Fibroblast of skin of left biceps (primary cell): Measurements from ENCODE around the gene RRP15.

Source experiments
- DNase-seq, 2 experiments: peaks; one replicate each; pipeline ENCODE4 v3.0.0-alpha.2; 2013; ENCODE audit warnings: low read depth in 2 of 2

RRP15 gene

DNA sequence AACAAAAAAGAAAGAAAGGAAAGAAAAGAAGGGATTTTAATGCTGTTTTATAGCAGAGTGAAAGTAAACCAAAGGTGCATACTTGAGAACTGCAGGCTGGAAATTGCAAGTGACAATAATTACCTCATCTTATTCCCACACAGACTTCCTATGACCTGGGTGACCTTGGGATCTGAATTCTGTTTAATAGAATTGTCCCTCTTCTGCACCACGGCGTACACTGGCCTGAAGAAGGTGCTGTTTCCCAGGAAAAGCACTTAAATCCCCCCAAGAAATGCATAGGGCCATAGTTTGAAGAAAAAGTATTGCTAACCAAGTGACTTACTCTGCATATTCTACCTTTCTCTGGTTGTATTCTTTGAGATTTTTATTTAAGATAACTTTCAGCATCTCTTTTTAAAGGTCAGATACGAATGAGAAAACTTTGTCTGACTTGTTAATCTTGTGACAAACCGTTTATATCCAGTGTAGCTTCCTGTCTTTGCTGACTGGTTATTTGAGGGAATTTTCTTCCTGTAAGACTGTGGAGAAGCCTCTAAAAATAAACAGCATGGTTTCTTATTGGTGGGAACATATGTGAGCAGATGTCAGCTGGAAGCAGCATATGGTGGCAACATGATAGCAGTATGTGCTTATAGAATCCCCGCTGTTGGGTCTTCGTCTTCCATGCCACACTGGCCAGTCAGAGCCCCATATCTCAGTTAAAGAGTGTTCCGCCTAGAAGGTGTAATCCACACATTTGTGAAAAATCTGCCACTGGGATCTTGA is 76.4 kb downstream of the RRP15 start:
- no peak for DNase-seq

DNA sequence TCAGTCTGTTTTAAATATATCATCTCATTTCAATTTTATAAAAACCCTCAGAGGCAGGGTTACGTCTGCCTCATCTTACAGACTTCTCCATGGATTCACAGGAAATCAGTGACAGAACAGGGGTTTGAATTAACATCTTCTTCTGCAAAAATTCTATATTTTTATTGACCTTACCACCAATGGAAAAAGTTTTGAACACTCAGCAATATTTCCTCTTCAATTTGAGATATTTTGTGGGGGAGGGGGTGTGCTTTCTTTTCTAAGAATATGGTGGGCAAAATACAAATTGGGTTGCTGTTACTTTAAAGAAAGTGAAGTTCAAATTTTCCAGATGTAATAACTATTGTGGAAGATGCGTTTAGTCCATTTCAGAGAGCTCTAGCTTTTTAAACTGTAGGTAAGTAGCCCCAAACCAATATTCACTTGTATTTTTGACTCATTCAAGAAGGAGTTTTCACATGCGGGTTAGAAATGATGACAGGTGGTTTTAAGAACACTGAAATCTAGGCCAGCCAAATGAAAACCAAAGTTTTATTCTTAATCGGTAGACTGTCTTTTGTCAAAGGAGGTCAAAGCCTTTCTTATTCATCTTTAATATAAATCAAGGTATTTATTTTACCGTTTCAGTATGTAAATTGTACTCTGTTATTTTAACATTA is 77.5 kb downstream of the RRP15 start:
- DNase-seq: no peak

DNA sequence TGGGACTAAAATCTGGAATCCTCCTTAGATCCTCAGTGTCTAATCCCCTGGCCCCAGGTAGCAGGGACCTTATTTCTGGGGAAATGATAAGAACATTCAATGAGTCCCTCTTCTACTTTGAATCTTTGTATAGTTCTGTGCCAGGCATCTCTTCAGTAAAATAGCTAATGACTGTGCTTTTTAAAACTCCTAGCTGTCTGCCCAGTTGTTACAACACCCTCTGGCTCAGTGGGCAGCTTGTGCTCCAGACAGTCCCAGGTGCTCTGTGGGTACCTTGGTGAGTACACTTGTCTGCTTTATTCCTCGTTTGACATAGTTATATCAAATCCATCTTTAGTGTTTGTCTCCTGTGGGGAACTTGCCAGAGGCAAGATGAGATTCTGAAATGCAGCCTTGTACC is 78.0 kb downstream of the RRP15 start:
- DNase-seq: no peak

DNA sequence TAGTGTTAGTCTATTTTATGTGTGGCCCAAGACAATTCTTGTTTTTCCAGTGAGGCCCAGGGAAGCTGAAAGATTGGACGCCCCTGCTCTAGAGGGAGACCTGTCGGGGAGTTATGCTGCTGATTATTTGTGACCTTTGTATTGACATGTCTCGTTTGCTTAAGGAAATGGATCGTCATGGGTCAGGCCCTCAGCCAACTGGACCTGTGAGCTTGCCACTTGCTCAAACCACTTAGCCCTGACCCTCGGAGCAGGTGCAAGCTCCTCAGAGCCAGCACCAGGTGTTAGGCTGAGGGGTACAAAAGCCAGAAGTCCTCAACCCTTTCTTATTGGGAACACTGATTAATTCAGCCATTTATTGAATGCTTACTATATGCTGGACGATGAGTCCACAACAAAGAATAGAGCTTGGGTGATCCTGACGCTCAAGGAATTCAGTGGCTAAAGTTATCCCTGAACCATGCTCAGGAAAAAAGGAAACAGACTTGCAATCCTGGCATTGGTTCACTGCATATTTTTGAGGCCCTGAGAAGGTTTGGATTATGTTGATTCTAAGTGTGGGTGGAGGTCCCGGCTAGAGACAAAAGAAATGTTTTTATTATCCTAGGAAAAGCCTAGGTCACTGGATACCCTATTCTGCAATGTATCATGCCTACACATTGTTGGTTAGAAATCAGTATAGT is 79.1 kb downstream of the RRP15 start:
- no peak for DNase-seq

DNA sequence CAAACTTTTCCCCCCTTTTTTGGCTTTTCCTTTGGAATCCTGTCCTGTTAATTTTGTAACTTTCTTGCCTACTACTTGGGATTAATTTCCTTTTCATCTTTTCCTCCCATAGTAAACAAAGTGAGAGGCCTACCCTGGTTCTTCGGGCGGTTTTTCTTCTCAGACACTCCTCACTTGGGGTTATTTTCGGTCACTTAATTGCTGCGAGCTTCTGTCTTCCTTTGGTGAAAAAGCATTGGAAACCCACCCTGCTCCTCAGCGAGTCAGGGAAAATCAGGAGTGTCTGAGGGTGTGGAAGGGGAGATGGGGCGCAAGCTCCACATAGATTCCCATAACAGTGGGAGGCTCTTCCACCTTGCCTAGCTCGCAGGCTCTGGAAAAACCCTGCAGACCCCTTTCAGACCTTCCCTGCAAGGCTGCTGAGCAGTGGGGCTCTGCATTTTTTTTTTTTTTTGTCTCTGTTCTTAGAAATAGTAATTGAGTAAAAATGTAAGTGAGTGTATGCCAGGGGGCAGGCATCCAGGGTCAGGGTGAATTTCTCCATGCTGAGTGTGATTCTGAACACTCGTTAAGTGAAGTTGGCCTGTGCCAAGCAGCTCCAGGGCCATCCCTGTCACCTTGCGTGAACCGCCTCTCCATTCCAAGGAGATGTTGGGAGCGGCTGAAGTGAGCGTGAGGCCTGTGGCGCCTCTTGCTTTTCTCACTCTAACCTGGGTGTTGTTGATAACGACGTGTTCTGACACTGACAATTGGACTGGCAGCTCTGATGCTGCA is 80.3 kb downstream of the RRP15 start:
- no peak for DNase-seq

DNA sequence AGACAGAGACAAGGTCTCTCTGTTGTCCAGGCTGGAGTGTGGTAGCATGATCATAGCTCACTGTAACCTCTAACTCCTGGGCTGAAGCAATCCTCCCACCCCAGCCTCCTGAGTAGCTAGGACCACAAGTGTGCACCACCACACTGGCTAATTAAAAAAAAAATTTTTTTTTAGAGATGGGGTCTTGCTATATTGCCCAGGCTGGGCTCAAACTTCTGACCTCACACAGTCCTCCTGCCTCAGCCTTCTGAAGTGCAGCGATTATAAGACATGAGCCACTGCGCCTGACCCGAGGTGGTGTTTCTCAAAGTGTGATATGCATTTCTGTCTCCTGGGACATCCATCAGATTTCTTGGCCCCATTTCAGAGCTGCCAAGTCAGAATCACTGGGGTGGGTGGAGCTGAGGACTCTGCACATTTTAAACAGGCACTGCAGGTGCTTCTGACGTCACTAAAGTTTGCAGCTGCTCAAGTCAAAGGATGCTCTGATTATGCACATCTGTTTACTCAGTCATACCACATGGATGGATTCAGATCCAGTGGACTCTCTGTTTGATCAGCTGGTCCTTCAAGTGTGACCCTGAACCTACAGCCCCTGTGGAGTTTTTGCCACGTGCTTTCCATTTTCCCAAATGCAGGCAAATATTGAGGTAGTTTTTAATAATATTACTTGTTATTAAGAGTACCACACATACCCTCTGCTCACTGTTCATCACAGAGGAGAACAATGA is 81.4 kb downstream of the RRP15 start:
- no peak for DNase-seq

DNA sequence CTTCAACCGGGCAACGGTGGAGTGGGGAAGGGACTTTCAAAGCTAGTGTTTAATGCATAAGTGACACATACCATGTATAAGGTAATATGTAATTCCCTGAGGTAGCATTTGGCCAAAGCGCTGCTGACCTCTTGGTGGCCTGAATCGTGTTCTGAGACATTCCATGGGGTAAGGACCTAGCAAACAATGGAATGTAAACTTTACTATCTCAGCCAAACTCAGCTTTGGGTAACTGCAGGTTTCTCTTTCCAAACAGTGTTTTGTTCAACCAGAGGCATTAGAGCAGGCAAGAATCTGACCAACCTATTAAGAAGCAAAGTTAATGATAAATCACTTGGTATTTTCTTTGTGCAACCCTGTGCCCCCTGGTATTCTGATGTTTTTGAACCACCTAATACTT is 82.0 kb downstream of the RRP15 start:
- no peak for DNase-seq

DNA sequence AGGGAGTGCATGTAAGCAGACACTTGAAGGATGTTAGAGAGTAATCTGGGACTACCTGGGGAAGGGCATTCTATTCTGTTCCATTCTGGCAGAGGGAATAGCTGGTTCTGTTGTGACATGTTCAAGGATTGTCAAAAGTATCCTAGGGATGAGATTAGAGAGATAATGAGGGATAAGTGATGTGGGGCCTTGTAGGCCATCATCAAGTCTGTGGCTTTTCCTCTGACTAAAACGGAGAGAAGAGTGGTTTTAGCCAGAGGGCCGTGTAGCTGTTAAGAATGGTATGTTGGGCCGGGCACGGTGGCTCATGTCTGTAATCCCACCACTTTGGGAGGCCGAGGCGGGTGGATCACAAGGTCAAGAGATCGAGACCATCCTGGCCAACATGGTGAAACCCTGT is 83.6 kb downstream of the RRP15 start:
- no peak for DNase-seq

DNA sequence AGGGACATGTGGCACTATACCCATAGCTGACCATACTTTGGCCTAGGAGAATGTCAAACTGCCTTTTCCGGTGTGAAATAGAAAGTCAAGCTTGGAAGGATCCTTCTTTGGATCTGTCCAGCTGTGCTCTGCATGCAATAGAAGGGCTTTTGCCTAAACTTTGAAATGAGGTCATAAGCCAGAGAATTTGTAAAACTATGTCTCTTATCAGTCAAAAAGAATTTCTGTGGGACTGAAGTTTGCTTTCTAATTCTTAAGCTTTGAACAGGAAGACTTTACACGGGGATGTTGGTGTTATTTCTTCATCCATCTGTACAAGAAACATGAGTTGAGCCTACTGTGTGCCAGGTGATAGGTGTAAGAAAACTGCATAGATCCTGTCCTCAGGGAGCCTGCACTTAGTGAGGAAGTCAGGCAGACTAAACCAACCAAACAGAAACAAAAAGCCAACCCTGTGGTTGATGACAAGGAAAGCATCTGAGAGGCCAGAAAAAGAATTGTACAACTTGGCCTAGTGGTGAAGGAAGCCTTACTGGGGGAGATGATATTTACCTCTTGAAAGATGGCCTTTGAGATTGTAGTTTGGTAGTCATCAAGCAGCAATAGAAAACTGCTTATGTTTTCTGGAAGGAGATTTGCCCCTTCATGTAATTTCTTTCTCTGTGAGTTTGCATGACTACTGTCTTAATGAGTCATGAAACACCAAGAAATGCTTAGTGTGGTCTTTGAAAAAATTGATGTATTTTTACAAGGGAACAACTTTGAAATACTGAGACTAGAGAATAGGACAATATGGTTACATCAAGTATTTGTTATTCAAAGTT is 84.8 kb downstream of the RRP15 start:
- no peak for DNase-seq

DNA sequence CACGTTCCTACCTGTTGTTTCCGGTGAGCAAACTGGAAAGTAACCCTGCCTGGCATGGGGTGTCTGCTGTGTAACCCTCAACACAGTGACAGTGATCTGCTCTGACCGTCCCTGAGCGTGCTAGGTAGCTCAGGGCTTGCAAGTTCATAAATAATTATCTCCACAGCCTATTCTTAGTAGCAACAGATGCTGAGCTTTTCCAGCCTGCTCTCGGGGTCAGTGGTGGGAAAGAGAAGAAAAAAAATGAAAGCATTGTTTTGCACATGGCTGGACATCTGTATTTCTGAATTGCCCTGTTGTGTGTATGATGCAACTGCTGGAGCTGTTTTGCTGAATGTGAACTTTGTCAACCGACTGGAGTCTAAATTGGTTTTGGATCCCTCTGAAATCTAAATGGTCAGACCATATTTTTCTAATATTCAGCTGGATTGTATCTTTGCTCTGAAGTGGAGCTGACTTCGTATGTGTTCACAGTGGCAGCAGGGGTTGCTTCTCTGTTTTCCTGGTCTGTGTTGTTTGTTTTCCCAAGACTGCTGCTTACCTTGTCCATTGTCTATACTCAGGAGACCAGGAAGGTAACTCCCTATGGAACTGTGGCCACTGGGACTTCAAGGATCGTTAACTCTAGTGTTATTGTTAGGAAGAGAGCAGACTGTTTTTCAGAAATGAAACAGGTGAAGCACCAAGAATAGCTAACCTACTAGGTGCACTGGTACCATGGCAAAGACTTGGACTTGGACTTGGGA is 87.0 kb downstream of the RRP15 start:
- DNase-seq: no peak

DNA sequence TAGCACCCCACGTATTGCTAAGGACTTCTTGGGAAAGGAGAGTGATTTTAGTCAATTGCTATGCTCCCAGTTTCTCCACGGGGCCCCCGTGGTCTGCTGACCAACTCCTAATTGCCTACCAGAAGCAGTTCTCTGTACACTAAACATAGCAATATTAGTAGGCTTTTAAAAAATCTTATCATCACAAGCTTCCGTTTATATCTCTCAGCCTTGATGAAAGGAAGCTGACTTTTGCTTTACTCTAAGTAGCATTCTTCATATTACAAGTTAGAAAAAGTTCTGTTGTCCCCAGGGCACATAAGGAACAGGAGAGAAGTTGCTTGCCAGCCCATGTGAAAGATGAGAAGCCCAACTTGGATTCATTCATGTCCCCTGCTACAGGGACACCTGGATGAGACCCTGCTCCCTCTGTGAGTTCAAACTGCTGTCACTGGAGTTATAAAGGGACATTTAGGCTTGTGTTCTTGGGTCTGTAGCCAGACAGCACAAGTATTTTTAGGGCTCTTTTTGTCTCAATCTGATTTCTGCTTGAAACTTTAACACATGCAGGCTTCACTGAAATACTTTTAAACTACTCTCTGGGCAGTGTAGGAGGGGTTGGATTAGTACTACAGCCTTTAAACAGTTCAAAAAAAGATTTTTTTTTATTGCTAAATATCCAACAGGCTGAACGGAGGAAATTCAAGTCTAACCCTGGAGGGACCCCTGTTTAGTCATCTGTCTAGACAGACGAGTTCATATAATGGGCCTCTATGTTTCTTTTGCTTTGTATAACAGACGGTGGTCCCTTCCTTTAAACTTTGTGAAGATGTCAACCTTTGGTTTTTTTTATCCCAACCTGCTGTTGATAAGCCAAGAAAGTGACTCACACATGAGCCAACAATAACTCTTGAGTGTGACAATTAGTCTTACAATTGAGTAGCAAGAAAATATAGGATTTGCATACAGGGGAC is 89.6 kb downstream of the RRP15 start:
- DNase-seq: no peak

DNA sequence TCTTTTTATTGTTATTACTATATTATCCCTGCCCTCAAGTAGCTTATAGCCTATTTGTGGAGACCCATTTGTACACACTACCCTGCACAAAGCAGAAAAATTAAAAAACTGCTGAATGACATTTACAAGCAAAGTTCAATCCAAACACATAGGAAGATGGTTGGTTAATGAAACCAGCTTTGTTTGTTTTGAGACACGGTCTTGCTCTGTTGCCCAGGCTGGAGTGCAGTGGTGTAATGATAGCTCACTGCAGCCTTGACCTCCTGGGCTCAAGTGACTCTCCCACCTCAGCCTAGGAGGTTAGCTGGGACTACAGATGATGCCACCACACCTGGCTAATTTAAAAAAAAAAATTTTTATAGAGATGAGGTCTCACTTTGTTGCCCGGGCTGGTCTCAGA is 91.6 kb downstream of the RRP15 start:
- DNase-seq: no peak

DNA sequence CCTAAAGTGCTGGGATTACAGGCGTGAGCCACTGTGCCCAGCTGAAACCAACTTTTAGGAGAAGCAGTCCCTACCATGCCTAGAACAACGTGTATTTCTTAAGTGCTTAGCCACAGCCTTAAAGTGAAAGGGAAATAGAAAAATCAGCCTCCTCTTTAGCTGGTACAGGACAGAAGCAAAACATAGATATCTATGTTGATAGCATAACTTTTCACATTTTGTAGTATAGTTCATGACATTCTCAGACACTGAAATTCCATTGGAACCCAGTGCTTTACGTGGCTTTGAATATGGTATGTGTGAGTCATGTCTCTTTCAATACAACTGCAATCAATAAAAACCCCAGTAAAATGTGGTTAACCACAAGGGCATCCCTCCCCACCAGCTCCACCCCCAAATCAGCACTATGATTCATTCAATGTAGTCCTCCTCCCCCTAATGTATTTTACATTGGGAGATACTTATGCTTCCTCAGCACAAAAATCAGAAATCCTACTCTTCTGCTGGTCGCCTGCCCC is 92.1 kb downstream of the RRP15 start:
- DNase-seq: peak; percentile 96

DNA sequence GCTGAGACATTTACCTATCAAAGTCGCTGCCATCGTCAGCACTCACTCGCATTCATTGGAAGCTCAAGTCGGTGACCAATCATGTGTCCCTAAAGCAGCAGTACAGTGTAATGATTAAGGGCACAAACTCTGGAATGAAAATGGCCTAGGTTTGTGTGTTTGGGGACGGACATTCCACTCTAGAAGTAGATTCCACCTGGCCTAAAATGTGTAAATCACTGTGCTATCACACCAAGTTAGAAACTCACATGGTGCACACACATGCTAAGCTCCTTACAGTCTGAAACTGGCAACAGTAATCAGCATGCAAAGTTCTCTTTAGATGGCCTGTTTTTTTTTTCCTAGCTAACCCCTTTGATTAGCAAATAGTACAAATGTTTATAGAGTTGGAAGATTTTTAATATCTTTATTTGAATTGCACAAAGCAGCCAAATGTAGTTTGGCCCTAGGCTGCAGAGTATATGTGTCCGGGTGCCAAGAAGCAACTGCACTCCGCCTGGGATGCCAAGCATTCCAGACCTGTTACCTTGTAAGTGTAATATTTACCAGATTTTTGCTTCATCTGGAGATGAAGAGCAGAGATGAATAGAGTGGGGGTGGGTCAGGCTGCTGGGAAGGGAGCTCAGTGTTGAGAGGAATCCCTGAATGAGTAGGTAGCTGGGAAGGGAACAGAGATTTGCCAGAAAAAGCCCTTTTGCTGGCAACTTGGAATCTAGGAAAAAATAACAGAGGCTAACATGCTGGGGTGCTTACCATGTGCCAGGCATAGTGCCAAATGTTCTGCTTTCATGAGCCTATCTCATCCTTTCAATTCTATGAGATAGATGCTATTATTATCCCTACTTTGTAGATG is 95.3 kb downstream of the RRP15 start:
- DNase-seq: peak; percentile 80 to 81

DNA sequence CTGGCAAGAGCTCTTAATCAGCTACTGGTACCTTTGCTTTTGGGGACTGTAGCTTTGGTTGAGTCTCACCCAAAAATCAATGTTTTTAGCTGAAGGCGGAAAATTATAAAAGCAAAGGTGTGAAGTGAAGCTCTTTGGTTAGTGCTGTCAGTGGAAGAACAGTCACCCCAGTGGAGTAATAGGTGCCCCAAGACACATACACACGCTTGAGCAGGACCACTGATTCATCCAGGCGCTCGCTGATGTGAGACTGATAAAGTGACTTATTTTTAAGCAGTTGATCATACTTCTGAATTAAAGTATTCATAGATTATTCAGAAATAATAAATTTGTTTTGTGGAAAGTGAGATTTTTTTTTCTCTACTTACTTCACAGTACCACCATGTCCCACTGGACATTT is 97.2 kb downstream of the RRP15 start:
- no peak for DNase-seq

DNA sequence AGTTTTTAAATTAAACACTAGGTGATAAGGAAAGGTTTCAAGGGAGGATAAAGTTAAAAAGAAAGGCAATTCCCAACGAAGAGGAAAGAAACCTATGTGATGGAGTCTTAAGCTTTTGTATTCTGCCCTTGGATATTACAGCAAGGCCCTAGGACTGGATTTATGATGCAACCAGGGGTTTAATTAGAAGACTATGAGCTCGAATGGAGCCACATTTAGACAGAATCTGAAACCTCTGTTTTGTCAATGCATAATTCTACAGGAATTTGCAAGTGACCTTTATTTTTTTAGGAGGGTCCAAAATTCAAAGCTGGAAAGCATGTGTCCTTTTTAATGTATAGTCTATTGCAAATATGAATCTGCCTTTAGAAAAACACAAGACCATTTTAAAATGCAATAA is 98.0 kb downstream of the RRP15 start:
- DNase-seq: no peak

DNA sequence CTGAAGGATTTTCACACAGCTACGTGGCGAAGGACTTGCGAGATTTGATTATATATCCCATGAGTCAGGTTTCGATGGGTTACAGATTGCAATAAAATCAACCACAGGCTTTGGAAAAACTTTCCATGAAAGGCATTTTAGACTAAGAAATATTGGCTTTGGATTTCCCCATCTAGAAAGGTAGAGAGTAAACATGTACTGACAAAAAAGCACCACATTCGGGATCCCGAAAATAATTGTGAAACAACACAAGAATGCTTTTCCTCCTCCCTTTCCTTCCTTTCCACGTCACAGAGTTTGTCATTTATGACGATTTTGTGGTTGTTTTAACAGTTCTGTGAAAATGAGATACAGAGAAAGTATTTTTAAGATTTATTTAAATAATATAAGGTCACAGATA is 98.6 kb downstream of the RRP15 start:
- no peak for DNase-seq

DNA sequence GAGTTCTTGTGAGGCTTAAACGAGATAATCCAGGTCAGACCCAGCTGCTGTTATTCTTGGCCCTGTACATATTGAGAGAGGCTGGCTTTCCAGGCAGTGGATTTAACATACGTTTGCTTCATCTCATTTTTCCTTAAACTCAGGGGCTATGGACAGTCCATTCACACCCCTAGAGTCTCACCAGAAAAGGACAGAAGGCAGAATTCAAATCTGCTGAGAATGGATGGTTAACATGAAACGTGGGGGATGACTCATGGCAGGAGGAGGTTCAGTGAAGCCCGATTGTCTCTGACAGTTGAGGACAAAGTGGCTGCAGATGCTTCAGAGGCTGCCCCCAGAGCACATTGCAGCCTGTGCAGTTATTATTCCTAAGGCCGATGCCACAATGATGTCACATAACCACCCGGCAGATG is 99.5 kb downstream of the RRP15 start:
- DNase-seq: no peak
